Kidney (tissue), 14 donors: Measurements from ENCODE around the gene RXRG. TPM values are rescaled to one million over a fixed set of nuclear protein-coding genes. Genes with fewer than 3 reads are reported as not detected.
A peak's percentile ranks its signal among the peaks of the same experiment; 100 is the strongest.

Source experiments
- DNase-seq, 5 donors: peaks; one replicate each; pipeline ENCODE4 v3.0.0-alpha.2; 2013 to 2020
- FAIRE-seq: peaks from 2 replicates; lab custom pipeline; 2012; peaks lifted over from hg19 to GRCh38; lab: Jason Lieb, UNC
- H3K27ac ChIP-seq, 2 donors: one replicate each; pipeline ENCODE4 v1.7.0; 2013; ENCODE audit warnings: low read depth in 2 of 2, low read length in 2 of 2, inconsistent platforms in 1 of 2
- H3K27me3 ChIP-seq: one replicate; pipeline ENCODE4 v1.7.1; 2013; ENCODE audit warnings: low read length, inconsistent platforms; ENCODE audit not compliant: control insufficient read depth, insufficient read depth
- H3K36me3 ChIP-seq, 3 donors: one replicate each; pipeline versions ENCODE4 v1.7.0 to v1.7.1; 2013; ENCODE audit warnings: low read length in 3 of 3, control low read depth in 1 of 3, inconsistent platforms in 1 of 3; ENCODE audit not compliant: insufficient read depth in 3 of 3, control insufficient read depth in 2 of 3
- H3K4me1 ChIP-seq, 3 donors: one replicate each; pipeline versions ENCODE4 v1.7.0 to v1.7.1; 2013; ENCODE audit warnings: low read length in 3 of 3, inconsistent platforms in 1 of 3, low read depth in 1 of 3; ENCODE audit not compliant: control insufficient read depth in 2 of 3, insufficient read depth in 2 of 3
- H3K4me3 ChIP-seq, 3 donors: one replicate each; pipeline versions ENCODE4 v1.7.0 to v1.8.1; 2013; ENCODE audit warnings: low read length in 3 of 3, control low read depth in 1 of 3, inconsistent platforms in 1 of 3
- H3K9ac ChIP-seq, 3 donors: one replicate each; pipeline versions ENCODE4 v1.7.0 to v1.7.1; 2013; ENCODE audit warnings: low read length in 3 of 3, control low read depth in 1 of 3, inconsistent platforms in 1 of 3
- H3K9me3 ChIP-seq, 3 donors: one replicate each; pipeline versions ENCODE4 v1.7.0 to v1.7.1; 2013; ENCODE audit warnings: low read length in 3 of 3, control low read depth in 1 of 3, inconsistent platforms in 1 of 3; ENCODE audit not compliant: control insufficient read depth in 2 of 3, insufficient read depth in 1 of 3
- CTCF ChIP-seq: IDR thresholded peaks from 3 replicates; pipeline ENCODE4 v1.5.1; 2012; ENCODE audit warnings: mild to moderate bottlenecking, moderate library complexity, borderline replicate concordance; ENCODE audit not compliant: insufficient read depth; ENCODE audit errors: extremely low read depth
- intact Hi-C: fragments of 100-400 bp; cut with DNase I; formaldehyde crosslinking; loops from one replicate; pipeline ENCODE4 v1.11.1; 2022
- polyA plus RNA-seq: library from polyadenylated mRNA; stranded (reverse); fragments of 350-450 nt; fragmentation: Illumina TruSeq; extraction: RNeasy Lipid Tissue Mini Kit (QIAGEN cat#74804); gene quantifications from one replicate; pipeline ENCODE4 v1.2.3, GENCODE V29; 2014; ENCODE audit warnings: low read depth, low replicate concordance; ENCODE audit not compliant: insufficient read depth
- total RNA-seq: library from RNA; stranded (reverse); fragmentation: NEBNext Ultra II Directional; extraction: Animal tissue kit (Norgen Biotek cat#: 25700); gene quantifications from one replicate; pipeline ENCODE4 v1.2.1, GENCODE V29; 2021
- donor health status: control.
- donor health status: control.
- donor health status: control.
- donor health status: control.
- donor health status: control.
- donor health status: DM: yes; HTN: yes; CAD: no.
- donor health status: Normal renal cell carcinoma (clear cell type).

RXRG gene
- total and polyA plus RNA-seq, 2 donors from 2014 or later, result 0.39 to 0.44 TPM

GRCh38 chr1:165397944-165398343 is 47.0 kb downstream of the RXRG start:
- no peak for FAIRE-seq
- peak in 1 of 5 donors; percentile 25 for DNase-seq
- Histone ChIP-seq H3K9me3 (no peaks in the 10 kb centered on the region), H3K4me1 (no peaks in the 10 kb centered on the region), H3K27ac (no peak overlapping the region), H3K4me3 (no peak overlapping the region), H3K9ac (no peak overlapping the region), H3K36me3 (no peaks in the 10 kb centered on the region), H3K27me3 (no peaks in the 10 kb centered on the region)
- no peak for TF ChIP-seq CTCF
- intact Hi-C loops, result loop anchor here (5.0 kb wide), 1 partner anchor 189 kb away; no protein-coding TSS in a partner anchor

GRCh38 chr1:165395901-165396300 is 49.0 kb downstream of the RXRG start:
- no peak overlapping the region for H3K27ac ChIP-seq
- H3K9ac ChIP-seq, result no peak overlapping the region
- H3K4me1 ChIP-seq, result no peaks in the 10 kb centered on the region
- intact Hi-C loops, result loop anchor here (5.0 kb wide), 1 partner anchor 191 kb away; no protein-coding TSS in a partner anchor
- no peak for TF ChIP-seq CTCF
- FAIRE-seq, result no peak
- no peaks in the 10 kb centered on the region for H3K36me3 ChIP-seq
- no peaks in the 10 kb centered on the region for H3K27me3 ChIP-seq
- H3K9me3 ChIP-seq, result no peaks in the 10 kb centered on the region
- no peak overlapping the region for H3K4me3 ChIP-seq
- DNase-seq, result no peak

GRCh38 chr1:165395478-165395877 is 49.4 kb downstream of the RXRG start:
- intact Hi-C loops, result loop anchor here (5.0 kb wide), 1 partner anchor 192 kb away; no protein-coding TSS in a partner anchor
- Histone ChIP-seq H3K9me3 (no peaks in the 10 kb centered on the region), H3K27me3 (no peaks in the 10 kb centered on the region), H3K36me3 (no peaks in the 10 kb centered on the region), H3K9ac (no peak overlapping the region), H3K4me1 (no peaks in the 10 kb centered on the region), H3K4me3 (no peak overlapping the region), H3K27ac (no peak overlapping the region)
- DNase-seq (no peak), FAIRE-seq (no peak)
- no peak for TF ChIP-seq CTCF
